K562 (cell line): ENCODE results near the gene GRWD1. TPM values are rescaled to one million over a fixed set of nuclear protein-coding genes. Genes with fewer than 3 reads are reported as not detected.

Source experiments
- BRD4 ChIP-seq: fragments of 200-600 bp; sonication (generic); IDR thresholded peaks from 2 replicates; pipeline ENCODE4 v1.6.1; 2017; ENCODE audit warnings: inconsistent platforms
- GTF2F1 ChIP-seq: IDR thresholded peaks from 2 replicates; pipeline ENCODE4 v1.6.1; 2011; ENCODE audit warnings: low read depth, low read length, improper control_type of control experiment
- HNRNPLL ChIP-seq: fragments of 200-400 bp; formaldehyde crosslinking; IDR thresholded peaks from 2 replicates; pipeline ENCODE4 v1.6.1; 2017; ENCODE audit warnings: low read length, low read depth, mild to moderate bottlenecking; ENCODE audit not compliant: poor library complexity, severe bottlenecking
- HNRNPUL1 ChIP-seq: fragments of 200-400 bp; formaldehyde crosslinking; IDR thresholded peaks from 2 replicates; pipeline ENCODE4 v1.6.1; 2017; ENCODE audit warnings: low read length
- NR2C2 ChIP-seq, 2 experiments: fragments of 200-800 bp in 1 of 2; sonication (Bioruptor generic) in 1 of 2; sonication (generic) in 1 of 2; formaldehyde crosslinking in 1 of 2; IDR thresholded peaks; 2 replicates each; pipeline versions ENCODE4 v1.6.1 to v1.8.0; 2016 to 2022; ENCODE audit warnings: mild to moderate bottlenecking in 1 of 2, missing compliant biosample characterization in 1 of 2, missing genetic modification characterization in 1 of 2, missing genetic modification reagents in 1 of 2
- NR2F6 ChIP-seq: fragments of 450-650 bp; formaldehyde crosslinking; IDR thresholded peaks from 2 replicates; pipeline ENCODE4 v1.4.0; 2020; ENCODE audit warnings: mild to moderate bottlenecking
- YY1 ChIP-seq, 3 experiments: IDR thresholded peaks; 2 replicates each; pipeline ENCODE4 v1.6.1; 2011; ENCODE audit warnings: low read length in 2 of 3, mild to moderate bottlenecking in 2 of 3, moderate library complexity in 2 of 3, borderline replicate concordance in 1 of 3, control low read depth in 1 of 3, low read depth in 1 of 3; ENCODE audit not compliant: insufficient read depth in 3 of 3, insufficient replicate concordance in 2 of 3, control insufficient read depth in 1 of 3, insufficient read length in 1 of 3; ENCODE audit errors: extremely low read depth in 1 of 3
- ZBTB17 ChIP-seq: fragments of 450-650 bp; formaldehyde crosslinking; IDR thresholded peaks from 2 replicates; pipeline ENCODE4 v1.4.0; 2020; ENCODE audit warnings: mild to moderate bottlenecking
- ZNF316 ChIP-seq: fragments of 450-650 bp; IDR thresholded peaks from 2 replicates; pipeline ENCODE4 v1.6.1; 2016
- ZNF696 ChIP-seq: fragments of 250-450 bp; sonication (Bioruptor Pico); conservative IDR thresholded peaks from 2 replicates; pipeline ENCODE4 v1.4.0; 2020; ENCODE audit warnings: mild to moderate bottlenecking, moderate library complexity
- polyA plus RNA-seq, 8 experiments: library from polyadenylated mRNA; depleted of rRNA in 4 of 8; stranded (reverse) in 5 of 8; unstranded in 3 of 8; fragments of >200 nt; fragmentation: Nextera tagmentation in 2 of 8; fragmentation: Illumina TruSeq in 1 of 8; extraction: Ambion mirVana in 2 of 8; extraction: Trizol in 1 of 8; gene quantifications; 2 replicates each; pipeline versions ENCODE4 v1.2.1 to v1.2.3, GENCODE V29; 2011 to 2014; ENCODE audit warnings: inconsistent platforms in 1 of 8, missing spikeins in 1 of 8
- total RNA-seq, 7 experiments: library from RNA; depleted of rRNA in 6 of 7; stranded (reverse); fragments of >200 nt in 6 of 7; fragmentation: Illumina TruSeq in 2 of 7; extraction: Trizol in 2 of 7; gene quantifications; 2 replicates each; pipeline versions ENCODE4 v1.2.1 to v1.2.3, GENCODE V29; 2011 to 2021; ENCODE audit warnings: low replicate concordance in 1 of 7
- TF ChIP-seq, protein P1 (sequence below): IDR thresholded peaks from 3 replicates; pipeline ENCODE4 v1.6.1; 2011; ENCODE audit warnings: borderline replicate concordance, mild to moderate bottlenecking; ENCODE audit not compliant: insufficient read length, insufficient read depth
- TF ChIP-seq, protein P2 (sequence below), 3 experiments: IDR thresholded peaks in 2 of 3; conservative IDR thresholded peaks in 1 of 3; 2 replicates each; pipeline ENCODE4 v1.5.1; 2011 to 2012; ENCODE audit warnings: low read length in 3 of 3, mild to moderate bottlenecking in 3 of 3, control low read depth in 2 of 3, improper control_type of control experiment in 1 of 3, inconsistent platforms in 1 of 3, low read depth in 1 of 3, mixed read lengths in 1 of 3, moderate library complexity in 1 of 3; ENCODE audit not compliant: insufficient read depth in 2 of 3
- TF ChIP-seq, protein P3 (sequence below): fragments of 450-650 bp; formaldehyde crosslinking; IDR thresholded peaks from 2 replicates; pipeline ENCODE4 v1.4.0; 2020; ENCODE audit warnings: mild to moderate bottlenecking, mixed read lengths
- TF ChIP-seq, protein P4 (sequence below): sonication (generic); formaldehyde crosslinking; IDR thresholded peaks from 2 replicates; pipeline ENCODE4 v1.8.1; 2023; ENCODE audit warnings: mild to moderate bottlenecking, missing genetic modification reagents

Gene GRWD1
- total and polyA plus RNA-seq, 9 of the 15 experiments (the other 6 are each of a cell fraction or from before 2014, with no cell fraction given): 1.5 to 87.2 (median 24.5) TPM

DNA sequence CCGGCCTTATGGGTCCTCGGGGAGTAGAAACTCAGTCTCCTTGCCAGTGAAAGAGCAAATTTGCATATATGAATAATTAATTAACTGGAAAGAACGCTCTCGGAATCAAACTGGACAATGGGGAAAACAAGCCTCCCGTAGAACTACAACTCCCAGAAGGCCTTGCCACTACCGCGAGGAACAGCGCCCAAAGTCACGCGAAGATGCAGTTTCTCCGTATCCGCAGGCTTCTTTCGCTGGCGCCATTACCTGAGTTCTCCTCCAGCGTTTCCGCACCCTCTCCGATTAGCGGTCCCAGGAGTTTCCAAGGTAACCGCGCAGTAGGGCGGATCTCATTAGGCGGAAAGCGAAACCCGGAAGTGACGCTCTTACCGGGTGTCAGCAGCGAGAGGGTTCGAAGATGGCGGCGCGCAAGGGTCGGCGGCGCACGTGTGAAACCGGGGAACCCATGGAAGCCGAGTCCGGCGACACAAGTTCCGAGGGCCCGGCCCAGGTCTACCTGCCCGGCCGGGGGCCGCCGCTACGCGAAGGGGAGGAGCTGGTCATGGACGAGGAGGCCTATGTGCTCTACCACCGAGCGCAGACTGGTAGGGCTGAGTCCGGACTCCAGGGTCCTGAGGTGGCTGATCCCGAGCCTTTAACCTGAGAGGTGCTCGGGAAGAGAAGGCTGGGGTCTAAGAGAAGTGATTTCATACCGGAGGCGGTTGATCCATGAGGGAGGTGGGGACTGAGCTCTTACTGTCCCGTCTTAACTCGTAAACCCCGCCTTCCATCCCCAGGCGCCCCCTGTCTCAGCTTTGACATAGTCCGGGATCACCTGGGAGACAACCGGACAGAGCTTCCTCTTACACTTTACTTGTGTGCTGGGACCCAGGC, at the start of gene GRWD1 (continued):
- TF ChIP-seq, protein P1, sequence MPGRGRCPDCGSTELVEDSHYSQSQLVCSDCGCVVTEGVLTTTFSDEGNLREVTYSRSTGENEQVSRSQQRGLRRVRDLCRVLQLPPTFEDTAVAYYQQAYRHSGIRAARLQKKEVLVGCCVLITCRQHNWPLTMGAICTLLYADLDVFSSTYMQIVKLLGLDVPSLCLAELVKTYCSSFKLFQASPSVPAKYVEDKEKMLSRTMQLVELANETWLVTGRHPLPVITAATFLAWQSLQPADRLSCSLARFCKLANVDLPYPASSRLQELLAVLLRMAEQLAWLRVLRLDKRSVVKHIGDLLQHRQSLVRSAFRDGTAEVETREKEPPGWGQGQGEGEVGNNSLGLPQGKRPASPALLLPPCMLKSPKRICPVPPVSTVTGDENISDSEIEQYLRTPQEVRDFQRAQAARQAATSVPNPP: no peak
- TF ChIP-seq NR2C2 (CRISPR knock-in tag; IDR thresholded peaks at IDR 0.05): 0 out of 2 replicates have a peak, but pooled peaks have one; percentile 54
- TF ChIP-seq NR2C2 (tag; IDR thresholded peaks at IDR 0.05): peak; percentile 90
- TF ChIP-seq, protein P2, sequence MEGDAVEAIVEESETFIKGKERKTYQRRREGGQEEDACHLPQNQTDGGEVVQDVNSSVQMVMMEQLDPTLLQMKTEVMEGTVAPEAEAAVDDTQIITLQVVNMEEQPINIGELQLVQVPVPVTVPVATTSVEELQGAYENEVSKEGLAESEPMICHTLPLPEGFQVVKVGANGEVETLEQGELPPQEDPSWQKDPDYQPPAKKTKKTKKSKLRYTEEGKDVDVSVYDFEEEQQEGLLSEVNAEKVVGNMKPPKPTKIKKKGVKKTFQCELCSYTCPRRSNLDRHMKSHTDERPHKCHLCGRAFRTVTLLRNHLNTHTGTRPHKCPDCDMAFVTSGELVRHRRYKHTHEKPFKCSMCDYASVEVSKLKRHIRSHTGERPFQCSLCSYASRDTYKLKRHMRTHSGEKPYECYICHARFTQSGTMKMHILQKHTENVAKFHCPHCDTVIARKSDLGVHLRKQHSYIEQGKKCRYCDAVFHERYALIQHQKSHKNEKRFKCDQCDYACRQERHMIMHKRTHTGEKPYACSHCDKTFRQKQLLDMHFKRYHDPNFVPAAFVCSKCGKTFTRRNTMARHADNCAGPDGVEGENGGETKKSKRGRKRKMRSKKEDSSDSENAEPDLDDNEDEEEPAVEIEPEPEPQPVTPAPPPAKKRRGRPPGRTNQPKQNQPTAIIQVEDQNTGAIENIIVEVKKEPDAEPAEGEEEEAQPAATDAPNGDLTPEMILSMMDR (IDR thresholded peaks at IDR 0.05 in 2 of 3, conservative IDR thresholded peaks at IDR 0.05 in 1 of 3; ENCODE audit: insufficient read depth in 2 of 3, low read depth in 1 of 3, low read length in 3 of 3): 0 out of 6 replicates have a peak, but pooled peaks of 1 of the 3 experiments have one; percentile 22
- TF ChIP-seq ZBTB17 (CRISPR knock-in tag): 0 out of 2 replicates have a peak, but pooled peaks have one; percentile 55
- no peak for TF ChIP-seq ZNF696 (CRISPR knock-in tag)
- TF ChIP-seq, protein P3, sequence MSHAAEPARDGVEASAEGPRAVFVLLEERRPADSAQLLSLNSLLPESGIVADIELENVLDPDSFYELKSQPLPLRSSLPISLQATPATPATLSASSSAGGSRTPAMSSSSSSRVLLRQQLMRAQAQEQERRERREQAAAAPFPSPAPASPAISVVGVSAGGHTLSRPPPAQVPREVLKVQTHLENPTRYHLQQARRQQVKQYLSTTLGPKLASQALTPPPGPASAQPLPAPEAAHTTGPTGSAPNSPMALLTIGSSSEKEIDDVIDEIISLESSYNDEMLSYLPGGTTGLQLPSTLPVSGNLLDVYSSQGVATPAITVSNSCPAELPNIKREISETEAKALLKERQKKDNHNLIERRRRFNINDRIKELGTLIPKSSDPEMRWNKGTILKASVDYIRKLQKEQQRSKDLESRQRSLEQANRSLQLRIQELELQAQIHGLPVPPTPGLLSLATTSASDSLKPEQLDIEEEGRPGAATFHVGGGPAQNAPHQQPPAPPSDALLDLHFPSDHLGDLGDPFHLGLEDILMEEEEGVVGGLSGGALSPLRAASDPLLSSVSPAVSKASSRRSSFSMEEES (CRISPR knock-in tag): no peak
- TF ChIP-seq HNRNPLL: peak; percentile 91
- no peak for TF ChIP-seq HNRNPUL1
- 0 out of 2 replicates have a peak, but pooled peaks have one; percentile 31 for TF ChIP-seq GTF2F1
- TF ChIP-seq, protein P4, sequence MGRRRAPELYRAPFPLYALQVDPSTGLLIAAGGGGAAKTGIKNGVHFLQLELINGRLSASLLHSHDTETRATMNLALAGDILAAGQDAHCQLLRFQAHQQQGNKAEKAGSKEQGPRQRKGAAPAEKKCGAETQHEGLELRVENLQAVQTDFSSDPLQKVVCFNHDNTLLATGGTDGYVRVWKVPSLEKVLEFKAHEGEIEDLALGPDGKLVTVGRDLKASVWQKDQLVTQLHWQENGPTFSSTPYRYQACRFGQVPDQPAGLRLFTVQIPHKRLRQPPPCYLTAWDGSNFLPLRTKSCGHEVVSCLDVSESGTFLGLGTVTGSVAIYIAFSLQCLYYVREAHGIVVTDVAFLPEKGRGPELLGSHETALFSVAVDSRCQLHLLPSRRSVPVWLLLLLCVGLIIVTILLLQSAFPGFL (CRISPR knock-in tag): peak; percentile 86; the same call in 1 of the 2 replicates
- TF ChIP-seq BRD4: peak; percentile 86; the same call in 1 of the 2 replicates
- TF ChIP-seq ZNF316: no peak
- peak; percentile 92 to 97 (median 97) for TF ChIP-seq YY1 (IDR thresholded peaks at IDR 0.05; ENCODE audit: borderline replicate concordance in 1 of 3, control insufficient read depth in 1 of 3, extremely low read depth in 1 of 3, insufficient read depth in 3 of 3, insufficient read length in 1 of 3, insufficient replicate concordance in 2 of 3, low read depth in 1 of 3, low read length in 2 of 3)
- no peak for TF ChIP-seq NR2F6
